Activated CD4-positive, alpha-beta T cell treated with anti-CD3 and anti-CD28 coated beads for 36 hours (primary cell): ENCODE results near the gene NSD2. TPM values are rescaled to one million over a fixed set of nuclear protein-coding genes. Genes with fewer than 3 reads are reported as not detected.
"Not testable (repeated sequence)": the region's sequence is repeated elsewhere in the genome, so short reads cannot be mapped to it uniquely, and the experiment has no call there.

Source experiments
- ATAC-seq: fragments of 200-7000 bp; cut with Tn5 transposase; one replicate; pipeline ENCODE4 v1.10.0; 2021; ENCODE audit warnings: mild to moderate bottlenecking, moderate library complexity
- CTCF ChIA-PET: fragments of 350-600 bp; sonication (Branson Sonifier 250); formaldehyde crosslinking; loops from one replicate; lab custom pipeline; 2021; ENCODE audit warnings: antibody characterized with exemption; lab: Charles Lee
- POLR2A ChIA-PET: fragments of 350-600 bp; sonication (Branson Sonifier 250); formaldehyde crosslinking; loops from one replicate; lab custom pipeline; 2021; ENCODE audit warnings: antibody characterized with exemption, inconsistent platforms; lab: Charles Lee
- DNase-seq: peaks from one replicate; pipeline ENCODE4 v3.0.0-alpha.2; 2020
- H3K27ac Mint-ChIP-seq: one replicate; pipeline ENCODE4 v1.8.0; 2021; ENCODE audit warnings: mixed read lengths
- H3K27me3 Mint-ChIP-seq: one replicate; pipeline ENCODE4 v1.8.0; 2021; ENCODE audit warnings: mixed read lengths
- H3K36me3 Mint-ChIP-seq: one replicate; pipeline ENCODE4 v1.8.0; 2021; ENCODE audit warnings: low read depth, mixed read lengths
- H3K4me1 Mint-ChIP-seq: one replicate; pipeline ENCODE4 v1.8.0; 2021; ENCODE audit warnings: mixed read lengths
- H3K4me3 Mint-ChIP-seq: one replicate; pipeline ENCODE4 v1.8.0; 2021; ENCODE audit warnings: mild to moderate bottlenecking, moderate library complexity, mixed read lengths
- H3K9me3 Mint-ChIP-seq: one replicate; pipeline ENCODE4 v1.8.0; 2021; ENCODE audit warnings: low read depth, mixed read lengths
- intact Hi-C, 2 experiments: fragments of 100-400 bp; cut with DNase I in 1 of 2; cut with micrococcal nuclease in 1 of 2; formaldehyde crosslinking; loops; one replicate each; pipeline versions ENCODE4 v1.14.2 to v1.15.1; 2022 to 2024; cut with DNase I, micrococcal nuclease
- total RNA-seq, 2 experiments: library from RNA; stranded (reverse); gene quantifications; one replicate each; pipeline ENCODE4 v1.2.3, GENCODE V29; 2021

The NSD2 gene
- total RNA-seq, 2 experiments from 2014 or later, result 194 to 232 TPM

GRCh38 chr4:1987721-1988326 lies 116.6 kb downstream of the NSD2 start:
- CTCF ChIA-PET, result interaction anchor here (1.3 kb wide), 1 partner anchor 70 kb away, joined by 3 read pairs; no protein-coding TSS in a partner anchor
- Mint-ChIP-seq H3K4me1 (no peaks in the 10 kb centered on the region), H3K27me3 (no peaks in the 10 kb centered on the region), H3K27ac (no peak overlapping the region), H3K4me3 (no peak overlapping the region), H3K36me3 (peaks cover 9% of the 10 kb centered on the region), H3K9me3 (no peaks in the 10 kb centered on the region)
- intact Hi-C loops, result no loop called here
- ATAC-seq (no peak), DNase-seq (no peak)
- POLR2A ChIA-PET, result interaction anchor here (0.6 kb wide), 1 partner anchor 237 kb away, joined by 3 read pairs; no protein-coding TSS in a partner anchor

DNA sequence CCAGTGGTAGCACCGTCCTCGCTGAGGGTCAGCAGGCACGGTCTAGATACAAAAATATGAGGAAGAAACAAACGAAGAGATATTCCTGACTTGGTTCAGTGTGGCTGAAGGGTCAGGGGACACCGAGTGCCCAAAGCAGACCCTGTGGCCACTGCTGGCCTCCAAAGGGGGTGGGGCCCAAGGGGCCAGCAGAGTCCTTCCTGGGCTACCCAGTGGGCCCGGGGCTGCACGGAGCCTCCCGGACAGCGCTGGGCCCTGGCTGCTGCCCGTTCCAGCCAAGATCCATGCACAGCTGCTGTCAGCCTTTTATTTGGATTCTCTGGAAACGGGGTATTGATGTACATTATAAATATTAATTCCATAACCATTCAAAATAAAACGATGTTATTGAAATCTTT lies 117.1 kb downstream of the NSD2 start:
- H3K9me3 Mint-ChIP-seq, result no peaks in the 10 kb centered on the region
- peaks cover 9% of the 10 kb centered on the region for H3K36me3 Mint-ChIP-seq
- CTCF ChIA-PET, result interaction anchor here (1.3 kb wide), 1 partner anchor 71 kb away, joined by 3 read pairs; no protein-coding TSS in a partner anchor
- no peak overlapping the region for H3K4me3 Mint-ChIP-seq
- intact Hi-C loops, result no loop called here
- no peaks in the 10 kb centered on the region for H3K4me1 Mint-ChIP-seq
- H3K27me3 Mint-ChIP-seq, result no peaks in the 10 kb centered on the region
- ATAC-seq, result no peak
- no peak for DNase-seq
- H3K27ac Mint-ChIP-seq, result no peak overlapping the region
- POLR2A ChIA-PET, result no interaction called here

DNA sequence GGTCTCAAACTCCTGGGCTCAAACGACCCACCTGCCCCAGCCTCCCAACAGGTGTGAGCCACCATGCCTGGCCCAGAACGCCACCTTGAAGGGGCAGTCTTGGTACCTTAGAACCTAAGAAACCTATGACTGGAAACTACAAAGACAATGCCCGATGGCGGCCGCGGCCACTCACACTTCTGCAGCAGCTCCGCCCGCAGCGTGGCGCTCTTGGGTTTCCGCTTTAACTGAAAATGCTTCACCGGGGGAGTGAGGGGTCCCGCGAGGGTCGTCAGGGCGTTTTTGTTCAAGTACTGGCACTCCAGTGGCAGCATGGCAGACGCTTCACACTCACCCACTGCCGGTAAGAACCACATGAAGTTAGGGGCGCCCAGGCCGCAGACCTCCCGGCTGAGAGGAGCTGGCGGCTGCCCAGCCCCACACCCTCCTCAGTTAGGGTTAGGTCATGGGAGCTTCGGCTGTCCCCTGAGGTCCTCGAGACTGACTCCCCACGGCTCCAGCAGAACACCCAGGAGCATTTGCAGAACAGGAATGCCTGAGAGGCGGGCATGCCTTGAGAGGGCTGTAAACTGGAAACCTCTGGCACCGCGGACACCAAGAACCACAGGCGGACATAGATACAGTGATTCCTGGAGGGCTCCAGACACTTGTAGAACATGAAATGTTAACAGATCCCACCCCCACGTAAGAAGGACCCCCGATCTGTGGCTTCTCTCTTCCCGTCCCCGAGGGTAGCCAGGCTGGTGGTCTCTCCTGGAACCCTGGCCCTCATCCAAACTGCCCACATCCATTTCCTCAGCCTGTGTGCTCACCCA lies 118.5 kb downstream of the NSD2 start:
- peaks cover 6% of the 10 kb centered on the region for H3K36me3 Mint-ChIP-seq
- ChIA-PET CTCF (no interaction called here), POLR2A (no interaction called here)
- no peaks in the 10 kb centered on the region for H3K4me1 Mint-ChIP-seq
- intact Hi-C loops, result no loop called here
- H3K27ac Mint-ChIP-seq, result no peak overlapping the region
- no peak overlapping the region for H3K4me3 Mint-ChIP-seq
- no peak for DNase-seq
- H3K9me3 Mint-ChIP-seq, result no peaks in the 10 kb centered on the region
- ATAC-seq, result no peak
- no peaks in the 10 kb centered on the region for H3K27me3 Mint-ChIP-seq

DNA sequence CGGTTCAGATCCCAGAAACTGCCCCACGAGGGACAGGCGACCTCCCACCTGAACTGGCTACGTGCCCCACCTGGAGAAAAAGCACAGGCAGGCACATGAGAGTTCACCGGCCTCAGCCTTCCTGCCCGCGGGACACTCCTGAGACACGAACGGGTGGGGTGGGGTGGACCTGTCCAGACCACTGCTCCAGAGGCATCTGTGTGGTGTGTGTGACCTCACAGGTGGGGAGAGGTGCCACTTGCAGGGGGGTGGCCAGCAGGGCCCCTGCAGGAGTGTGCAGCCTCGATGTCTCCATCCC lies 119.1 kb downstream of the NSD2 start:
- Mint-ChIP-seq H3K27me3 (no peaks in the 10 kb centered on the region), H3K36me3 (peaks cover 10% of the 10 kb centered on the region), H3K4me3 (no peak overlapping the region), H3K9me3 (no peaks in the 10 kb centered on the region), H3K4me1 (no peaks in the 10 kb centered on the region), H3K27ac (no peak overlapping the region)
- POLR2A ChIA-PET, result no interaction called here
- DNase-seq, result no peak
- no peak for ATAC-seq
- CTCF ChIA-PET, result interaction anchor here (0.6 kb wide), 1 partner anchor 160 kb away, joined by 3 read pairs; no protein-coding TSS in a partner anchor
- intact Hi-C loops, result no loop called here

- POLR2A ChIA-PET, result no interaction called here
- peaks cover 2% of the 10 kb centered on the region for H3K9me3 Mint-ChIP-seq
- CTCF ChIA-PET, result interaction anchor here (0.6 kb wide), 1 partner anchor 160 kb away, joined by 3 read pairs; no protein-coding TSS in a partner anchor
- no peak for ATAC-seq
- H3K27me3 Mint-ChIP-seq, result no peaks in the 10 kb centered on the region
- no peak overlapping the region for H3K27ac Mint-ChIP-seq
- intact Hi-C loops, result no loop called here
- H3K4me1 Mint-ChIP-seq, result no peaks in the 10 kb centered on the region
- H3K4me3 Mint-ChIP-seq, result no peak overlapping the region
- H3K36me3 Mint-ChIP-seq, result peaks cover 13% of the 10 kb centered on the region
- DNase-seq, result no peak
Observed at GRCh38 chr4:1990676-1991075, 119.5 kb downstream of the NSD2 start.

DNA sequence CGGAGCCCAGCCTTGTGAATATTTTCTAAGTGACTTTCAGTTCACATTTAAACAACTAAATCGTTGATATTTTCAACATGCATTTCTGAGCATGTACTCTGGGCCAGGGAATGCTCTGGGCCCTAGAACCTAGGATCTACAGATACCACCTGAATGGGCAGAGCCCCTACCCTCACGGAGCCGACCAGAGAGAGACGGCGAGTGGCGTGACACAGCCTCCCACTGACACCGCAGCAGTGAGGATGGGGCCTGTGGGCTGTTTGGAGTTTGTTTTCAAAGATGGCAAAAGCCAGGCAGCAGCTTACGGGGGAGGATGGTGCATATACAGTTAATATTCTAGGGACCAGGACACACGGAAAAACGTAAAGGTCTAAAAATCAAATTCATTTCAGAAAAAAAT lies 119.9 kb downstream of the NSD2 start:
- H3K4me1 Mint-ChIP-seq, result no peaks in the 10 kb centered on the region
- ChIA-PET POLR2A (no interaction called here), CTCF (interaction anchor here (0.6 kb wide), 1 partner anchor 161 kb away, joined by 3 read pairs; no protein-coding TSS in a partner anchor)
- intact Hi-C loops, result no loop called here
- no peak overlapping the region for H3K27ac Mint-ChIP-seq
- DNase-seq (no peak), ATAC-seq (no peak)
- H3K27me3 Mint-ChIP-seq, result no peaks in the 10 kb centered on the region
- peaks cover 17% of the 10 kb centered on the region for H3K36me3 Mint-ChIP-seq
- no peak overlapping the region for H3K4me3 Mint-ChIP-seq
- peaks cover 5% of the 10 kb centered on the region for H3K9me3 Mint-ChIP-seq

DNA sequence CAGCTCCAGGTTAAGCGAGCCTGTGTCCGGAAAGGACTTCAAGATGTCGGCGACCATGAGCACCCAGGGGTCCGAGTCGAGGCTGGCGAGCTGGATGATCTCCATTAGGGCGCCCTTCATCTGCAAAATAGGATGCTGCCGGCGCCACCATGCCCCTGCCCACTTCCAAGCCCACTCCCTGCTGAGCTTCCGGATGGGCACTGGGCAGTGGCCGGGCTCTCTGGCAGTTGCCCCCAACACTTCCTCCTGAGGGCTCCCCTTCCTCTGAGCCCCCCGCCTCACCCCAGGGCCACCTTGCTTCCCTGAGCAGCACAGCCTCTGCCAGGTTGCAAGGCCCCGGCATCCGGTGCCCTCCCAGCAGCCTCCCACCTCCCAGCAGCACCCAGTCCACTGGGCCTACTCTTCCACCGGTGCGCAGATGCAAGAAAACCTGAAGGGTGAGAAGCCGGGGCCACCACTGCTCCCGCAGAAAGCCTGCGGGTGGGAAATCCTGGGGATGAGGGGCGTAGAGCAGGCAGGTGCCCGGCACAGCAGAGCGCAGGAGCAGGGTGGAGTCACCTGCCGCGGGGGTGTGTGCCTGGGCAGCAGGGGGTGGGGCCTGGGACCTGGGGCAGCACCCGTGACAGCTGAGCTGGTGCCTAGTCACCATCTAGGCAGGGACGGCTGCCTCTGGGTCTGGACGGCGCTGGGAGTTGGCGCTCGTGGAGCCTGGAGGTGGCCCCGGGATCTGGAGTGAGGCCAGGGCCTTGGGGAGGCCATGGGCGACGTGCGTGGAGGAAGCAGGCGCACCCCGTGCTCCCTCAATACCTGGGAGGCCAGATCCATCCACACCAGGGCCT lies 120.6 kb downstream of the NSD2 start:
- Mint-ChIP-seq H3K27ac (no peak overlapping the region), H3K36me3 (peaks cover 24% of the 10 kb centered on the region), H3K27me3 (no peaks in the 10 kb centered on the region), H3K9me3 (peaks cover 8% of the 10 kb centered on the region), H3K4me3 (no peak overlapping the region), H3K4me1 (peaks cover 3% of the 10 kb centered on the region)
- intact Hi-C loops, result no loop called here
- ATAC-seq (no peak), DNase-seq (no peak)
- CTCF ChIA-PET, result no interaction called here
- POLR2A ChIA-PET, result no interaction called here

GRCh38 chr4:1992468-1993168 lies 121.4 kb downstream of the NSD2 start:
- no peaks in the 10 kb centered on the region for H3K27me3 Mint-ChIP-seq
- no peak overlapping the region for H3K27ac Mint-ChIP-seq
- DNase-seq (no peak), ATAC-seq (no peak)
- ChIA-PET POLR2A (no interaction called here), CTCF (no interaction called here)
- peaks cover 31% of the 10 kb centered on the region for H3K36me3 Mint-ChIP-seq
- peaks cover 8% of the 10 kb centered on the region for H3K9me3 Mint-ChIP-seq
- peaks cover 3% of the 10 kb centered on the region for H3K4me1 Mint-ChIP-seq
- no peak overlapping the region for H3K4me3 Mint-ChIP-seq
- intact Hi-C loops, result no loop called here

GRCh38 chr4:1993169-1993516 lies 122.0 kb downstream of the NSD2 start:
- Mint-ChIP-seq H3K36me3 (peaks cover 37% of the 10 kb centered on the region), H3K4me3 (no peak overlapping the region), H3K27me3 (no peaks in the 10 kb centered on the region), H3K27ac (no peak overlapping the region), H3K4me1 (peaks cover 7% of the 10 kb centered on the region), H3K9me3 (peaks cover 13% of the 10 kb centered on the region)
- no peak for DNase-seq
- POLR2A ChIA-PET, result no interaction called here
- CTCF ChIA-PET, result no interaction called here
- no peak for ATAC-seq
- intact Hi-C loops, result no loop called here

GRCh38 chr4:1993718-1994516 lies 122.7 kb downstream of the NSD2 start:
- peaks cover 43% of the 10 kb centered on the region for H3K36me3 Mint-ChIP-seq
- H3K4me1 Mint-ChIP-seq, result peaks cover 13% of the 10 kb centered on the region
- H3K9me3 Mint-ChIP-seq, result peaks cover 19% of the 10 kb centered on the region
- intact Hi-C loops, POLR2A ChIA-PET, DNase-seq, H3K27ac Mint-ChIP-seq, H3K4me3 Mint-ChIP-seq, ATAC-seq, H3K27me3 Mint-ChIP-seq: not testable (repeated sequence)
- CTCF ChIA-PET, result interaction anchor here (0.7 kb wide), 1 partner anchor 196 kb away, joined by 3 read pairs; no protein-coding TSS in a partner anchor
